ENCODE data around the gene MRPL32.

The MRPL32 gene

GRCh38 chr7:42964849-42965805 is 33.0 kb downstream of the MRPL32 start:
- no peak for ATAC-seq (ENCODE audit: low read depth)
- H3K36me3 Mint-ChIP-seq, result no peaks in the 10 kb centered on the region
- no peak overlapping the region for H3K27ac Mint-ChIP-seq
- no peaks in the 10 kb centered on the region for H3K4me1 Mint-ChIP-seq
- H3K9me3 Mint-ChIP-seq, result no peaks in the 10 kb centered on the region
- H3K4me3 Mint-ChIP-seq, result no peak overlapping the region
- DNase-seq (ENCODE audit: low spot score in 2 of 2), result no peak
- peaks cover 8% of the 10 kb centered on the region for H3K27me3 Mint-ChIP-seq

DNA sequence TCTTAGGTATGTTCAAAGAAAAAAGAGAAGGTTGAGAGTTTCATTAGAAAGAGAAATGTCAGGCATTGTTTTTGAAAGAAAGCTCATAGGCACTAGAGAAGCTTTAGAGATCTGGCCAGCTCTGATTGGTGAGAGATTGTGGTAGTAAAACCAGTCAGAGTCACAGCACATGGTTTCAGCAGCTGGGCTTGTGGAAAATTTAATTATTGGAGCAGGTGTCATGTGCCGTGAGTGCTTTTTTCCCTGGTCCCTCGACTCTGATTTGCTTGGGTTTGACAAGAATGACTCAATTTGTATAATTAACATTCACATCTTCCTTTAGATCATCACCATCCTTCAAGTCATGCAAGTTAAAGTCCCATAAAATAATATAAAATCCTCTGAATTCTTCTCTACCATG is 35.2 kb downstream of the MRPL32 start:
- peaks cover 5% of the 10 kb centered on the region for H3K27me3 Mint-ChIP-seq
- no peak overlapping the region for H3K27ac Mint-ChIP-seq
- H3K4me3 Mint-ChIP-seq, result no peak overlapping the region
- DNase-seq (ENCODE audit: low spot score in 2 of 2), result no peak
- H3K36me3 Mint-ChIP-seq, result no peaks in the 10 kb centered on the region
- H3K9me3 Mint-ChIP-seq, result no peaks in the 10 kb centered on the region
- H3K4me1 Mint-ChIP-seq, result no peaks in the 10 kb centered on the region
- no peak for ATAC-seq (ENCODE audit: low read depth)

DNA sequence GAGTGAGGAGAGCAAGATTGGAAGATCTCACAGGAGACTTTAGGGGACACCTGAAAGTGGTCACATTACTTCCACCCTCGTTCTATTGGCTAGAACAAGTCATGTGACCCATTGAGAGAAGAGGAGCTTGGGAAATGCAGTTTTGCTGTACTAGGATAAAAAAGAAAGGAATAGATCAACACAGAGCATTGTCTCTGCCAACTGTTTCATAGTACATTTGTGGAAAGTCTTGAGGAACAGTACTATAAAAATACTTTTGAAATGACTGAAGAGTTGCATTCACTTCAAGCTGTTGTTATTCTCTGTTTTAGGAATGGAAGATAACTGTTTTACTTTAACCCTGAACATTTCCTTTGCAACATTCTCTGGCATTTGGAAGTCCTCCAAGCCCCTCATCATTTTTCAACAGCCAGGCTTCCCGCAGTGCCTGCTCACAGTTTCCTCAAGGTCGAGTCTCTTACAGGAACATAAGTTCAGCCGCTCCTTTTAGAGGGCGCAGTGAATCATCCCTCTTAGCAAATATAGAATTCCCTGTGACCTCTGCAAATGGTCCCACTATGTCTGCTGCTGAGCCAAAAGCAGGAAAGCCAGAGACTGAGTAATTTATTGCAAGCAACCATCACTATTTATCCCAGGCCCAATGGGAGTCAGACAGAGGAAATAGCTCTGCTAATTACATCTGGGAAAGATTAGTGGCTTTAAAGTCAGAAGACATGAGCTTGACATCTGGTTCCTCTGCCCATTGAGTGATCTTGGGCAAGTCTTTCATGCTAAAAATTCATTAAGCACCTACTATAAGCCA is 40.7 kb downstream of the MRPL32 start:
- Mint-ChIP-seq H3K9me3 (no peaks in the 10 kb centered on the region), H3K27me3 (peaks cover 6% of the 10 kb centered on the region), H3K4me1 (no peaks in the 10 kb centered on the region), H3K36me3 (no peaks in the 10 kb centered on the region), H3K27ac (no peak overlapping the region), H3K4me3 (no peak overlapping the region)
- no peak for ATAC-seq (ENCODE audit: low read depth)
- no peak for DNase-seq (ENCODE audit: low spot score in 2 of 2)

DNA sequence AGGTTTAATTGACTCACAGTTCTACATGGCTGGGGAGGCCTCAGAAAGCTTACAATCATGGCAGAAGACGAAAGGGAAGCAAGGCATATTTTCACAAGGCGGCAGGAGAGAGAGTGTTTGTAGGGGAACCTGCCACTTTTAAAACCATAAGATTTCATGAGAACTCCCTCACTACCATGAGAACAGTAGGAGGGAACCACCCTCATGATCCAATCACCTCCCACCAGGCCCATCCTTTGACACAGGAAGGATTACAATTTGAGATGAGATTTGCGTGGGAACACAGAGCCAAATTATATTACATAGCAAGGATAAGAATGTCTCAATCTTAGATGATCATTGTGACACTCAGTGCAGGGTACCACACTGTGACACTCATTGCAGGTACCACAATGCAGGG is 44.2 kb downstream of the MRPL32 start:
- no peak for ATAC-seq (ENCODE audit: low read depth)
- peaks cover 5% of the 10 kb centered on the region for H3K27me3 Mint-ChIP-seq
- no peaks in the 10 kb centered on the region for H3K9me3 Mint-ChIP-seq
- H3K4me3 Mint-ChIP-seq, result no peak overlapping the region
- no peaks in the 10 kb centered on the region for H3K36me3 Mint-ChIP-seq
- H3K4me1 Mint-ChIP-seq, result no peaks in the 10 kb centered on the region
- no peak overlapping the region for H3K27ac Mint-ChIP-seq
- DNase-seq (ENCODE audit: low spot score in 2 of 2), result no peak

GRCh38 chr7:42978496-42978895 is 46.3 kb downstream of the MRPL32 start:
- Mint-ChIP-seq H3K36me3 (no peaks in the 10 kb centered on the region), H3K4me1 (no peaks in the 10 kb centered on the region), H3K9me3 (no peaks in the 10 kb centered on the region), H3K4me3 (no peak overlapping the region), H3K27me3 (peaks cover 5% of the 10 kb centered on the region), H3K27ac (no peak overlapping the region)
- DNase-seq (ENCODE audit: low spot score in 2 of 2) (no peak), ATAC-seq (ENCODE audit: low read depth) (no peak)

DNA sequence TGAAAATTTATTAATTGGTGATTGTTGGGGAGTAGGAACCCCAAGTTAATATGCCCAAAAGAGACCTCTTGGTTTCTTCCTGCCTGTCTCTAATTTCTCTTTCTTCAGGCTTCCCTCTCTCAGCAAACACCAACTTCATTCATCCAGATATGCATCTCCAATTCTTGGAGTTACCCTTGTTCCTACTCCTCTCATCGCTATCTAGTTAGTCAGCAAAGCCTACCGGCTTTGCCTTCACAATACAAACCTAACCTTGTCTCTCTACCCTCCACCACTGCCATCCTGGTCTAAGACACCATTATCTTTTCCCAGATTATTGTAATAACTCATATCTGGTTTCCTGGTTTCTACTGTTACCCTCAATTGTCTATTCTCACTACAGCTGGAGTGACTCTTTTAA is 47.9 kb downstream of the MRPL32 start:
- no peak for DNase-seq (ENCODE audit: low spot score in 2 of 2)
- Mint-ChIP-seq H3K4me3 (no peak overlapping the region), H3K27ac (no peak overlapping the region), H3K9me3 (peaks cover 3% of the 10 kb centered on the region), H3K36me3 (no peaks in the 10 kb centered on the region), H3K27me3 (peaks cover 4% of the 10 kb centered on the region), H3K4me1 (no peaks in the 10 kb centered on the region)
- no peak for ATAC-seq (ENCODE audit: low read depth)

GRCh38 chr7:42980514-42980913 is 48.3 kb downstream of the MRPL32 start:
- Mint-ChIP-seq H3K4me3 (no peak overlapping the region), H3K27me3 (peaks cover 4% of the 10 kb centered on the region), H3K36me3 (no peaks in the 10 kb centered on the region), H3K4me1 (no peaks in the 10 kb centered on the region), H3K27ac (no peak overlapping the region), H3K9me3 (peaks cover 3% of the 10 kb centered on the region)
- ATAC-seq (ENCODE audit: low read depth) (no peak), DNase-seq (ENCODE audit: low spot score in 2 of 2) (no peak)

GRCh38 chr7:42981601-42982000 is 49.4 kb downstream of the MRPL32 start:
- H3K4me3 Mint-ChIP-seq, result no peak overlapping the region
- no peak overlapping the region for H3K27ac Mint-ChIP-seq
- H3K36me3 Mint-ChIP-seq, result no peaks in the 10 kb centered on the region
- ATAC-seq (ENCODE audit: low read depth) (no peak), DNase-seq (ENCODE audit: low spot score in 2 of 2) (no peak)
- peaks cover 6% of the 10 kb centered on the region for H3K9me3 Mint-ChIP-seq
- H3K4me1 Mint-ChIP-seq, result no peaks in the 10 kb centered on the region
- peaks cover 5% of the 10 kb centered on the region for H3K27me3 Mint-ChIP-seq

DNA sequence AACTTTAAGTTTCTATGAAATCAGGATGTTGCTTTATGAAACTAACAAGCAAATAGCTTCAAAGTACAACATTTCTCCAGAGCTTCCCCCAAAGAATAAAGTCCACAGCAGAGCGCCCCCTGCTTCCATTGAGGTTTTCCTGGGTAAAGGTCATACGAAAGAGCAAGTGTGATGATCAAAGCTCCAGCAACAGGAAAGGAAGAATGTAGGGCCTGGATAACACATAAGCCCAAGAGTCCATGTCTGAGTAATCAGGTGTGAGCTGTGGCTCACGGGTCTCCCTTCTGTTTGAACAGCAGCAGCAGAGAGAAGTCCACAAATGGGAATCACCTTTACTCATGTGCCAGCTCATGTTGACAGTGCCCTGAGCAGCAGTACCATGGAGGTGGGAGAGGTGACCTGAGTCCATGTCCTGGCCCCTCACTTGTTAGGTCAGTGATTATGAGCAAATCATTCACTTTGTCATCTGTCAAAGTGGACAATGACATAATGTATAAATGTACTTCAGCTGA is 50.5 kb downstream of the MRPL32 start:
- Mint-ChIP-seq H3K27ac (no peak overlapping the region), H3K4me1 (no peaks in the 10 kb centered on the region), H3K36me3 (no peaks in the 10 kb centered on the region), H3K27me3 (peaks cover 6% of the 10 kb centered on the region), H3K4me3 (no peak overlapping the region), H3K9me3 (peaks cover 6% of the 10 kb centered on the region)
- ATAC-seq (ENCODE audit: low read depth) (no peak), DNase-seq (ENCODE audit: low spot score in 2 of 2) (no peak)

GRCh38 chr7:42984137-42984536 is 52.0 kb downstream of the MRPL32 start:
- no peak for DNase-seq (ENCODE audit: low spot score in 2 of 2)
- Mint-ChIP-seq H3K4me3 (no peak overlapping the region), H3K9me3 (peaks cover 6% of the 10 kb centered on the region), H3K27ac (no peak overlapping the region), H3K36me3 (no peaks in the 10 kb centered on the region), H3K27me3 (peaks cover 6% of the 10 kb centered on the region), H3K4me1 (no peaks in the 10 kb centered on the region)
- ATAC-seq (ENCODE audit: low read depth), result no peak

DNA sequence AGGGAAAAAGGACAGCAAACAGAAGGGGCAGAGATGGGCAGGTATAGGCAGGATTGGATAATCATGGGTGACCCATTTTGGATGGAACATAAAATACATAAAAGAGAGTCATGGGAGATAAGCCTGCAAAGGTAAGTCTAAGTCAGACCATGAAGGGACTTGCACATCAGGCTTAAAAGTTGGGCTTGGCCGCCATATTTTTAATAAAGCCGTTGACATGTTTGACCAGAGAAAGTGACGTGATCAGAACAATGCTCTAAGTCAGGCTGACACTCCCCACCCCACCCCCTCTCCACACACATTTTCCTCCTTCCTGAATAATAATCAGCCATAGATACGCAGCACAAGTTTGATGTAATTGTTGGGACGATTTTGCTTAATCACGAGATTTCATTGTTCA is 54.0 kb downstream of the MRPL32 start:
- ATAC-seq (ENCODE audit: low read depth) (no peak), DNase-seq (ENCODE audit: low spot score in 2 of 2) (no peak)
- H3K27me3 Mint-ChIP-seq, result peaks cover 5% of the 10 kb centered on the region
- peaks cover 6% of the 10 kb centered on the region for H3K9me3 Mint-ChIP-seq
- no peaks in the 10 kb centered on the region for H3K36me3 Mint-ChIP-seq
- no peak overlapping the region for H3K27ac Mint-ChIP-seq
- H3K4me1 Mint-ChIP-seq, result no peaks in the 10 kb centered on the region
- H3K4me3 Mint-ChIP-seq, result no peak overlapping the region

- H3K36me3 Mint-ChIP-seq, result no peaks in the 10 kb centered on the region
- peaks cover 6% of the 10 kb centered on the region for H3K9me3 Mint-ChIP-seq
- H3K4me1 Mint-ChIP-seq, result no peaks in the 10 kb centered on the region
- H3K27ac Mint-ChIP-seq, result no peak overlapping the region
- H3K27me3 Mint-ChIP-seq, result peaks cover 5% of the 10 kb centered on the region
- DNase-seq (ENCODE audit: low spot score in 2 of 2), result no peak
- no peak overlapping the region for H3K4me3 Mint-ChIP-seq
- ATAC-seq (ENCODE audit: low read depth), result no peak
Observed at GRCh38 chr7:42986781-42987248, 54.6 kb downstream of the MRPL32 start.
